H1 (cell line): ENCODE data around the gene DPPA5. TPM values are rescaled to one million over a fixed set of nuclear protein-coding genes. Genes with fewer than 3 reads are reported as not detected.

Experiments
- CTCF ChIA-PET: fragments of 300-600 bp; sonication (Branson Sonifier 250); formaldehyde crosslinking; loops from one replicate; lab custom pipeline; 2021; ENCODE audit not compliant: partially characterized antibody; lab: Charles Lee
- POLR2A ChIA-PET: fragments of 300-600 bp; sonication (Branson Sonifier 250); formaldehyde crosslinking; loops from one replicate; lab custom pipeline; 2021; ENCODE audit warnings: inconsistent platforms; ENCODE audit not compliant: partially characterized antibody; lab: Charles Lee
- DNase-seq, 2 experiments: peaks; one replicate each; pipeline versions ENCODE4 v3.0.0 to v3.0.0-alpha.2; 2010 to 2022; ENCODE audit warnings: low spot score in 2 of 2, low read depth in 1 of 2, mixed read lengths in 1 of 2
- FAIRE-seq: peaks from 2 replicates; lab custom pipeline; 2011; peaks lifted over from hg19 to GRCh38; lab: Jason Lieb, UNC
- H2AFZ ChIP-seq: 2 replicates; pipeline ENCODE4 v1.8.1; 2012; ENCODE audit warnings: low read length, inconsistent platforms
- H2AK5ac ChIP-seq: 2 replicates; pipeline ENCODE4 v1.6.1; 2013; ENCODE audit warnings: low read depth, low read length
- H2BK120ac ChIP-seq: replicated peaks from 2 replicates; pipeline ENCODE3; 2013; ENCODE audit warnings: low read depth, low read length, inconsistent platforms
- H2BK12ac ChIP-seq: 2 replicates; pipeline ENCODE4 v1.6.1; 2013; ENCODE audit warnings: low read depth, low read length
- H2BK15ac ChIP-seq: 2 replicates; pipeline ENCODE4 v1.6.1; 2013; ENCODE audit warnings: low read length
- H2BK20ac ChIP-seq: 2 replicates; pipeline ENCODE4 v1.6.1; 2013; ENCODE audit warnings: low read length
- H2BK5ac ChIP-seq: 2 replicates; pipeline ENCODE4 v1.6.1; 2013; ENCODE audit warnings: low read depth, low read length
- H3K14ac ChIP-seq: 2 replicates; pipeline ENCODE4 v1.6.1; 2013; ENCODE audit warnings: inconsistent platforms; ENCODE audit not compliant: insufficient read length
- H3K18ac ChIP-seq: 2 replicates; pipeline ENCODE4 v1.6.1; 2013; ENCODE audit warnings: low read length; ENCODE audit errors: extremely low read depth
- H3K23ac ChIP-seq: 2 replicates; pipeline ENCODE4 v1.6.1; 2013; ENCODE audit warnings: inconsistent platforms; ENCODE audit not compliant: insufficient read length
- H3K23me2 ChIP-seq: 2 replicates; pipeline ENCODE4 v1.6.1; 2013; ENCODE audit warnings: low read depth, low read length
- H3K27ac ChIP-seq: 2 replicates; pipeline ENCODE4 v1.6.1; 2011; ENCODE audit warnings: low read depth, low read length, inconsistent platforms
- H3K27me3 ChIP-seq, 4 experiments: replicated peaks in 1 of 4; 1 replicate in 1 of 4; 2 replicates in 3 of 4; pipeline versions ENCODE4 v1.6.1 to v1.8.1; 2011 to 2013; ENCODE audit warnings: low read length in 3 of 4, mild to moderate bottlenecking in 3 of 4, inconsistent platforms in 2 of 4, mixed read lengths in 2 of 4, moderate library complexity in 1 of 4; ENCODE audit not compliant: control insufficient read depth in 3 of 4, insufficient read depth in 3 of 4; ENCODE audit errors: extremely low read depth in 1 of 4
- H3K36me3 ChIP-seq, 4 experiments: 2 replicates each; pipeline versions ENCODE4 v1.6.1 to v1.8.1; 2011 to 2013; ENCODE audit warnings: mild to moderate bottlenecking in 4 of 4, low read length in 3 of 4, moderate library complexity in 2 of 4, control low read depth in 1 of 4, inconsistent platforms in 1 of 4; ENCODE audit not compliant: insufficient read depth in 4 of 4, control insufficient read depth in 2 of 4
- H3K4ac ChIP-seq: replicated peaks from 2 replicates; pipeline ENCODE3; 2013; ENCODE audit warnings: low read length, low read depth, mixed read lengths, inconsistent platforms; ENCODE audit not compliant: insufficient read length
- H3K4me1 ChIP-seq, 4 experiments: replicated peaks in 1 of 4; 1 replicate in 1 of 4; 2 replicates in 3 of 4; pipeline versions ENCODE4 v1.6.1 to v1.8.1; 2011 to 2013; ENCODE audit warnings: low read length in 3 of 4, inconsistent platforms in 2 of 4, mixed read lengths in 1 of 4; ENCODE audit not compliant: insufficient read depth in 4 of 4, control insufficient read depth in 3 of 4
- H3K4me2 ChIP-seq, 2 experiments: 2 replicates each; pipeline versions ENCODE4 v1.6.1 to v1.8.1; 2011 to 2013; ENCODE audit warnings: low read depth in 2 of 2, low read length in 2 of 2, control low read depth in 1 of 2, inconsistent platforms in 1 of 2, mild to moderate bottlenecking in 1 of 2; ENCODE audit not compliant: insufficient read depth in 1 of 2
- H3K4me3 ChIP-seq, 4 experiments: fragments of 200-600, 300-600 bp in 1 of 4; sonication (generic), shearing (Covaris generic), sonication (Bioruptor Twin) in 1 of 4; 2 replicates each; pipeline versions ENCODE4 v1.5.1 to v1.8.1; 2011 to 2016; ENCODE audit warnings: low read length in 4 of 4, low read depth in 3 of 4, control low read depth in 2 of 4, inconsistent platforms in 2 of 4, mild to moderate bottlenecking in 2 of 4, mixed read lengths in 1 of 4, moderate library complexity in 1 of 4; ENCODE audit not compliant: insufficient read depth in 2 of 4; ENCODE audit errors: extremely low read depth in 1 of 4
- H3K56ac ChIP-seq: replicated peaks from 2 replicates; pipeline ENCODE3; 2013; ENCODE audit warnings: low read depth, mild to moderate bottlenecking, mixed read lengths, low read length, inconsistent platforms; ENCODE audit not compliant: insufficient read length
- H3K79me1 ChIP-seq: 2 replicates; pipeline ENCODE4 v1.6.1; 2013; ENCODE audit warnings: low read depth, low read length, control low read depth
- H3K79me2 ChIP-seq, 2 experiments: 2 replicates each; pipeline versions ENCODE4 v1.6.1 to v1.8.1; 2012 to 2013; ENCODE audit warnings: low read length in 2 of 2, mild to moderate bottlenecking in 2 of 2, inconsistent platforms in 1 of 2; ENCODE audit not compliant: insufficient read depth in 2 of 2, control insufficient read depth in 1 of 2
- H3K9ac ChIP-seq, 4 experiments: replicated peaks in 1 of 4; 1 replicate in 1 of 4; 2 replicates in 3 of 4; pipeline versions ENCODE4 v1.6.1 to v1.8.1; 2011 to 2013; ENCODE audit warnings: low read depth in 3 of 4, low read length in 3 of 4, control low read depth in 2 of 4, mild to moderate bottlenecking in 2 of 4, moderate library complexity in 2 of 4, inconsistent platforms in 1 of 4; ENCODE audit errors: extremely low read depth in 1 of 4
- H3K9me3 ChIP-seq, 2 experiments: 2 replicates each; pipeline versions ENCODE4 v1.6.1 to v1.8.1; 2012 to 2013; ENCODE audit warnings: mild to moderate bottlenecking in 2 of 2, moderate library complexity in 2 of 2, control low read depth in 1 of 2, inconsistent platforms in 1 of 2, low read depth in 1 of 2, low read length in 1 of 2, mixed read lengths in 1 of 2; ENCODE audit not compliant: insufficient read depth in 2 of 2
- H4K20me1 ChIP-seq, 2 experiments: replicated peaks in 1 of 2; 2 replicates each; pipeline versions ENCODE3 to v1.8.1; 2011 to 2013; ENCODE audit warnings: inconsistent platforms in 2 of 2, low read length in 2 of 2, mild to moderate bottlenecking in 1 of 2; ENCODE audit not compliant: insufficient read depth in 2 of 2, control insufficient read depth in 1 of 2
- H4K5ac ChIP-seq: 2 replicates; pipeline ENCODE4 v1.6.1; 2013; ENCODE audit warnings: low read length, low read depth, mixed read lengths, inconsistent platforms; ENCODE audit not compliant: insufficient read length
- H4K8ac ChIP-seq: 2 replicates; pipeline ENCODE4 v1.8.0; 2013; ENCODE audit warnings: mild to moderate bottlenecking, moderate library complexity, low read length, inconsistent platforms; ENCODE audit not compliant: insufficient read depth; ENCODE audit errors: extremely low read depth
- H4K91ac ChIP-seq: replicated peaks from 2 replicates; pipeline ENCODE3; 2013; ENCODE audit warnings: low read length, mixed read lengths, inconsistent platforms; ENCODE audit not compliant: insufficient read length
- SIX5 ChIP-seq: IDR thresholded peaks from 2 replicates; pipeline ENCODE4 v1.6.1; 2011; ENCODE audit warnings: mild to moderate bottlenecking, low read depth, low read length
- SP1 ChIP-seq: IDR thresholded peaks from 2 replicates; pipeline ENCODE4 v1.6.1; 2011; ENCODE audit warnings: low read depth, low read length
- WGBS, 2 experiments: shearing (Covaris generic) in 1 of 2; methylation state at CpG; one replicate each; pipeline versions ENCODE4 v1.1.6 to v1.1.7; 2013 to 2015; ENCODE audit warnings: low lambda C conversion rate in 2 of 2, mixed read lengths in 2 of 2, inconsistent platforms in 1 of 2, low coverage in 1 of 2, missing lambda C conversion rate in 1 of 2; ENCODE audit not compliant: insufficient replicate concordance in 2 of 2, insufficient coverage in 1 of 2, insufficient read length in 1 of 2; ENCODE audit errors: extremely low coverage in 1 of 2, missing lambda C conversion rate in 1 of 2; 5-methylcytosine and 5-hydroxymethylcytosine counted together
- polyA plus RNA-seq, 7 experiments: library from polyadenylated mRNA; depleted of rRNA in 3 of 7; stranded (reverse) in 5 of 7; unstranded in 2 of 7; fragments of >200 nt in 5 of 7; fragments of 200-250 nt in 2 of 7; gene quantifications; 1 replicate in 5 of 7; 2 replicates in 1 of 7; 4 replicates in 1 of 7; pipeline versions ENCODE4 v1.2.1 to v1.2.3, GENCODE V29; 2011 to 2013; ENCODE audit warnings: missing spikeins in 2 of 7, mixed read lengths in 2 of 7
- total RNA-seq: library from RNA; stranded (reverse); fragmentation: NEBNext Ultra II Directional; extraction: Animal tissue kit (Norgen Biotek cat#: 25700); gene quantifications from 2 replicates; pipeline ENCODE4 v1.2.1, GENCODE V29; 2021

The DPPA5 gene
- total and polyA plus RNA-seq, 2 of the 8 experiments (the other 6 are each of a cell fraction or from before 2014, with no cell fraction given) = 2.0 to 2.9 TPM

DNA sequence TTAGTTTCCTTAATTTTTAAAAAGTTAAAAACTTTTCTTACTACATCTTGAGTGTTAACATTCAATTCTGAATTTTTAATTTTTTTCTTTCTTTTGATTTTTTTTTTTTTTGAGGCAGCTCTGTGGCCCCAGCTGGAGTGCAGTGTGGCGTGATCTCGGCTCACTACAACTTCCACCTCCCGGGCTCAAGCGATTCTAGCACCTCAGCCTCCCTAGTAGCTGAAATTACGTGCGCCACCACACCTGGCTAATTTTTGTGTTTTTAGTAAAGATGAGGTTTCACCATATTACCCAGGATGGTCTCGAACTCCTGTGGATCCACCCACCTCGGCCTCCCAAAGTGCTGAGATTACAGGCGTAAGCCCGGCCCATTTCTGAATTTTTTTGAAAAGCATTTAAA lies 41.8 kb upstream of the DPPA5 start:
- CTCF ChIA-PET = interaction anchor here (0.7 to 1.3 kb wide), 3 partner anchors 43 to 110 kb away, joined by 3 read pairs; no protein-coding TSS in a partner anchor
- TF ChIP-seq SP1 (no peak), SIX5 (no peak)

More for the DNA sequence above, 41.8 kb upstream of the DPPA5 start:
- Histone ChIP-seq H4K20me1 (no peaks in the 10 kb centered on the region), H3K79me2 (no peaks in the 10 kb centered on the region), H3K23me2 (no peaks in the 10 kb centered on the region), H3K36me3 (no peaks in the 10 kb centered on the region), H3K79me1 (no peaks in the 10 kb centered on the region), H3K23ac (no peak overlapping the region), H3K4me3 (no peak overlapping the region), H4K8ac (no peak overlapping the region), H4K91ac (no peak overlapping the region), H3K27me3 (no peaks in the 10 kb centered on the region), H2BK120ac (no peak overlapping the region), H3K9me3 (peaks cover 0 to 5% of the 10 kb centered on the region in 2 experiments; a peak in 1 of 4 replicates), H3K27ac (no peak overlapping the region), H2BK12ac (no peak overlapping the region), H2BK20ac (no peak overlapping the region), H3K4me1 (no peaks in the 10 kb centered on the region; a peak in 1 of 7 replicates), H2BK15ac (no peak overlapping the region), H3K4ac (no peak overlapping the region), H4K5ac (no peak overlapping the region), H3K9ac (no peak overlapping the region), H3K14ac (no peak overlapping the region), H2BK5ac (no peak overlapping the region), H2AK5ac (no peak overlapping the region), H3K56ac (no peak overlapping the region), H2AFZ (no peak overlapping the region), H3K18ac (no peak overlapping the region), H3K4me2 (no peak overlapping the region)
- POLR2A ChIA-PET = interaction anchor here (2.4 to 2.6 kb wide), 2 partner anchors 117 to 125 kb away, joined by 9 read pairs; partner anchors contain the start of gene EEF1A1
- 93% methylated on average over 10 of the region's 10 CpGs; no CpG with 5 or more reads in 1 of the 2 experiments for WGBS, 2 experiments
- DNase-seq = peak in 1 of 2 experiments; percentile 10
- no peak for FAIRE-seq
